Middle frontal gyrus (tissue), 1 donor: ENCODE results near the gene UBE2J2.

ENCODE experiments used
- DNase-seq: peaks from one replicate; pipeline ENCODE4 v3.0.0-alpha.2; 2015; ENCODE audit warnings: low spot score; ENCODE audit errors: extremely low spot score

Gene UBE2J2

GRCh38 chr1:1213345-1214265, 60.0 kb downstream of the UBE2J2 start, which contains the start of gene TNFRSF4:
Gene TNFRSF4 (minus strand): TSS chr1:1214153. CDS start chr1:1214127, 26 bp downstream.
- no peak for DNase-seq

- DNase-seq: no peak
Observed at GRCh38 chr1:1212780-1213344, 60.8 kb downstream of the UBE2J2 start.

- no peak for DNase-seq
Observed at GRCh38 chr1:1211541-1212441, 61.9 kb downstream of the UBE2J2 start.

- DNase-seq: no peak
Observed at GRCh38 chr1:1210726-1211540, 62.7 kb downstream of the UBE2J2 start.

- no peak for DNase-seq
Observed at GRCh38 chr1:1208713-1209433, 64.8 kb downstream of the UBE2J2 start.

- no peak for DNase-seq
Observed at GRCh38 chr1:1207571-1207892, 66.1 kb downstream of the UBE2J2 start.

- no peak for DNase-seq
Observed at GRCh38 chr1:1206966-1207531, 66.6 kb downstream of the UBE2J2 start.

- DNase-seq: no peak
Observed at GRCh38 chr1:1206376-1206965, 67.2 kb downstream of the UBE2J2 start, which contains the start of gene TNFRSF18. Gene TNFRSF18 (minus strand): TSS chr1:1206592. CDS start chr1:1206571, 21 bp downstream.

- no peak for DNase-seq
Observed at GRCh38 chr1:1205769-1206375, 67.8 kb downstream of the UBE2J2 start.

GRCh38 chr1:1204998-1205768, 68.5 kb downstream of the UBE2J2 start:
- DNase-seq: no peak

GRCh38 chr1:1204425-1204920, 69.2 kb downstream of the UBE2J2 start:
- no peak for DNase-seq
